Stomach smooth muscle (tissue), 2 donors: ENCODE data around the gene CLASP2.

Source experiments
- H3K27ac ChIP-seq: one replicate; pipeline ENCODE4 v1.7.0; 2013; ENCODE audit warnings: mild to moderate bottlenecking, low read length, inconsistent platforms
- H3K27me3 ChIP-seq, 2 donors: one replicate each; pipeline ENCODE4 v1.7.0; 2013; ENCODE audit warnings: low read length in 2 of 2; ENCODE audit not compliant: insufficient read depth in 2 of 2, control insufficient read depth in 1 of 2
- H3K36me3 ChIP-seq, 2 donors: one replicate each; pipeline ENCODE4 v1.7.0; 2013; ENCODE audit warnings: low read length in 2 of 2; ENCODE audit not compliant: control insufficient read depth in 2 of 2, insufficient read depth in 2 of 2
- H3K4me1 ChIP-seq: one replicate; pipeline ENCODE4 v1.7.0; 2013; ENCODE audit warnings: low read length; ENCODE audit not compliant: control insufficient read depth, insufficient read depth
- H3K4me3 ChIP-seq, 2 donors: one replicate each; pipeline ENCODE4 v1.7.0; 2013; ENCODE audit warnings: low read length in 2 of 2
- H3K9ac ChIP-seq, 2 donors: one replicate each; pipeline ENCODE4 v1.7.0; 2013; ENCODE audit warnings: low read length in 2 of 2, mild to moderate bottlenecking in 1 of 2
- H3K9me3 ChIP-seq, 2 donors: one replicate each; pipeline ENCODE4 v1.7.0; 2013; ENCODE audit warnings: low read length in 2 of 2; ENCODE audit not compliant: control insufficient read depth in 2 of 2
- donor health status: healthy.
- donor health status: Pancreatic carcinoma.

CLASP2 gene

GRCh38 chr3:33639889-33640288 is 78.2 kb downstream of the CLASP2 start:
- Histone ChIP-seq H3K27ac (no peak overlapping the region), H3K9ac (no peak overlapping the region), H3K27me3 (no peaks in the 10 kb centered on the region), H3K36me3 (peaks cover 0 to 4% of the 10 kb centered on the region in 2 donors), H3K9me3 (no peaks in the 10 kb centered on the region), H3K4me3 (no peak overlapping the region), H3K4me1 (no peaks in the 10 kb centered on the region)

- H3K9me3 ChIP-seq = no peaks in the 10 kb centered on the region
- H3K9ac ChIP-seq = no peak overlapping the region
- H3K27ac ChIP-seq = no peak overlapping the region
- no peaks in the 10 kb centered on the region for H3K27me3 ChIP-seq
- no peak overlapping the region for H3K4me3 ChIP-seq
- peaks cover 0 to 4% of the 10 kb centered on the region in 2 donors for H3K36me3 ChIP-seq
- H3K4me1 ChIP-seq = no peaks in the 10 kb centered on the region
These were observed 80.6 kb downstream of the CLASP2 start for GRCh38 chr3:33637482-33637881.

- Histone ChIP-seq H3K9me3 (no peaks in the 10 kb centered on the region), H3K36me3 (peaks cover 0 to 4% of the 10 kb centered on the region in 2 donors), H3K4me1 (no peaks in the 10 kb centered on the region), H3K27me3 (no peaks in the 10 kb centered on the region), H3K27ac (no peak overlapping the region), H3K9ac (no peak overlapping the region), H3K4me3 (no peak overlapping the region)
These were observed 81.8 kb downstream of the CLASP2 start for GRCh38 chr3:33636125-33636850.

- H3K4me1 ChIP-seq = no peaks in the 10 kb centered on the region
These were observed 83.8 kb downstream of the CLASP2 start for GRCh38 chr3:33634262-33634661.

GRCh38 chr3:33629219-33629618 is 88.8 kb downstream of the CLASP2 start:
- peaks cover 2 to 4% of the 10 kb centered on the region in 2 donors for H3K36me3 ChIP-seq
- no peak overlapping the region for H3K9ac ChIP-seq
- H3K9me3 ChIP-seq = no peaks in the 10 kb centered on the region
- no peaks in the 10 kb centered on the region for H3K27me3 ChIP-seq
- no peak overlapping the region for H3K4me3 ChIP-seq
- no peak overlapping the region for H3K27ac ChIP-seq
- no peaks in the 10 kb centered on the region for H3K4me1 ChIP-seq

More at GRCh38 chr3:33634262-33634661, 83.8 kb downstream of the CLASP2 start:
- Histone ChIP-seq H3K36me3 (peaks cover 2 to 4% of the 10 kb centered on the region in 2 donors), H3K27ac (no peak overlapping the region), H3K27me3 (no peaks in the 10 kb centered on the region), H3K9ac (no peak overlapping the region), H3K9me3 (no peaks in the 10 kb centered on the region), H3K4me3 (no peak overlapping the region)

- no peaks in the 10 kb centered on the region for H3K4me1 ChIP-seq
- no peaks in the 10 kb centered on the region for H3K9me3 ChIP-seq
- no peak overlapping the region for H3K27ac ChIP-seq
- peaks cover 2 to 15% of the 10 kb centered on the region in 2 donors for H3K36me3 ChIP-seq
- H3K9ac ChIP-seq = no peak overlapping the region
- H3K27me3 ChIP-seq = no peaks in the 10 kb centered on the region
- H3K4me3 ChIP-seq = no peak overlapping the region
These were observed 93.3 kb downstream of the CLASP2 start for GRCh38 chr3:33624756-33625155.

- Histone ChIP-seq H3K9me3 (no peaks in the 10 kb centered on the region), H3K4me3 (no peak overlapping the region), H3K27ac (no peak overlapping the region)
These were observed 105.0 kb downstream of the CLASP2 start for GRCh38 chr3:33613041-33613440.

GRCh38 chr3:33612607-33613006 is 105.4 kb downstream of the CLASP2 start:
- Histone ChIP-seq H3K9ac (no peak overlapping the region), H3K4me3 (no peak overlapping the region), H3K27ac (no peak overlapping the region), H3K4me1 (no peaks in the 10 kb centered on the region), H3K9me3 (no peaks in the 10 kb centered on the region), H3K36me3 (peaks cover 0 to 20% of the 10 kb centered on the region in 2 donors), H3K27me3 (no peaks in the 10 kb centered on the region)

More at GRCh38 chr3:33613041-33613440, 105.0 kb downstream of the CLASP2 start:
- no peaks in the 10 kb centered on the region for H3K27me3 ChIP-seq
- H3K36me3 ChIP-seq = peaks cover 0 to 20% of the 10 kb centered on the region in 2 donors
- H3K9ac ChIP-seq = no peak overlapping the region
- H3K4me1 ChIP-seq = no peaks in the 10 kb centered on the region

- Histone ChIP-seq H3K4me1 (no peaks in the 10 kb centered on the region), H3K9me3 (no peaks in the 10 kb centered on the region), H3K27ac (no peak overlapping the region), H3K27me3 (no peaks in the 10 kb centered on the region), H3K36me3 (peaks cover 22 to 45% of the 10 kb centered on the region in 2 donors), H3K9ac (no peak overlapping the region), H3K4me3 (no peak overlapping the region)
These were observed 115.2 kb downstream of the CLASP2 start for GRCh38 chr3:33602829-33603228.

GRCh38 chr3:33597257-33597689 is 120.8 kb downstream of the CLASP2 start:
- Histone ChIP-seq H3K36me3 (peaks cover 0 to 17% of the 10 kb centered on the region in 2 donors), H3K4me1 (no peaks in the 10 kb centered on the region), H3K27me3 (no peaks in the 10 kb centered on the region), H3K9me3 (no peaks in the 10 kb centered on the region), H3K4me3 (no peak overlapping the region), H3K27ac (no peak overlapping the region), H3K9ac (no peak overlapping the region)

- no peak overlapping the region for H3K4me3 ChIP-seq
- peaks cover 3 to 13% of the 10 kb centered on the region in 2 donors for H3K36me3 ChIP-seq
- H3K27ac ChIP-seq = no peak overlapping the region
- no peaks in the 10 kb centered on the region for H3K27me3 ChIP-seq
- H3K9me3 ChIP-seq = no peaks in the 10 kb centered on the region
- no peak overlapping the region for H3K9ac ChIP-seq
- no peaks in the 10 kb centered on the region for H3K4me1 ChIP-seq
These were observed 125.1 kb downstream of the CLASP2 start for GRCh38 chr3:33592999-33593398.
